K562 (cell line): ENCODE measurements around the gene MAGI3. TPM values are rescaled to one million over a fixed set of nuclear protein-coding genes. Genes with fewer than 3 reads are reported as not detected.

Experiments
- FOXK1 ChIP-seq: sonication (generic); formaldehyde crosslinking; IDR thresholded peaks from 2 replicates; pipeline ENCODE4 v1.8.0; 2022; ENCODE audit warnings: missing genetic modification reagents, mild to moderate bottlenecking, borderline replicate concordance
- FUS ChIP-seq: fragments of 200-400 bp; formaldehyde crosslinking; optimal IDR thresholded peaks from 2 replicates; pipeline ENCODE3; 2017; ENCODE audit warnings: low read depth, low read length
- KLF13 ChIP-seq: fragments of 450-650 bp; IDR thresholded peaks from 2 replicates; pipeline ENCODE4 v1.6.1; 2016; ENCODE audit warnings: missing genetic modification characterization, low read depth, mild to moderate bottlenecking, missing compliant biosample characterization, moderate library complexity, borderline replicate concordance
- MAFF ChIP-seq: IDR thresholded peaks from 2 replicates; pipeline ENCODE4 v1.6.1; 2012; ENCODE audit warnings: low read length, improper control_type of control experiment
- MEIS2 ChIP-seq: fragments of 450-650 bp; IDR thresholded peaks from 2 replicates; pipeline ENCODE4 v1.6.1; 2014; ENCODE audit warnings: mild to moderate bottlenecking; ENCODE audit not compliant: partially characterized antibody
- NEUROD1 ChIP-seq: fragments of 150-350 bp; IDR thresholded peaks from 2 replicates; pipeline ENCODE4 v1.6.1; 2014; ENCODE audit warnings: borderline replicate concordance, low read length, low read depth; ENCODE audit not compliant: partially characterized antibody
- PHF8 ChIP-seq: fragments of 200-600 bp; sonication (generic); IDR thresholded peaks from 2 replicates; pipeline ENCODE4 v1.6.1; 2012; ENCODE audit warnings: mixed run types, mild to moderate bottlenecking, inconsistent platforms, low read length, moderate library complexity, borderline replicate concordance
- PPARD ChIP-seq: fragments of 250-450 bp; sonication (Bioruptor Pico); IDR thresholded peaks from 2 replicates; pipeline ENCODE4 v1.8.0; 2022; ENCODE audit warnings: inconsistent platforms, mild to moderate bottlenecking, moderate library complexity
- RUNX1 ChIP-seq: sonication (generic); IDR thresholded peaks from 2 replicates; pipeline ENCODE4 v1.6.1; 2016; ENCODE audit warnings: antibody characterized with exemption, low read depth
- SP1 ChIP-seq: sonication (generic); formaldehyde crosslinking; IDR thresholded peaks from 2 replicates; pipeline ENCODE4 v1.8.1; 2022; ENCODE audit warnings: mild to moderate bottlenecking, missing genetic modification reagents
- SRSF3 ChIP-seq: fragments of 200-400 bp; formaldehyde crosslinking; IDR thresholded peaks from 2 replicates; pipeline ENCODE4 v1.6.1; 2016; ENCODE audit warnings: mild to moderate bottlenecking, low read length, moderate library complexity; ENCODE audit not compliant: insufficient read depth
- TAF15 ChIP-seq: fragments of 200-400 bp; formaldehyde crosslinking; IDR thresholded peaks from 2 replicates; pipeline ENCODE4 v1.6.1; 2017; ENCODE audit warnings: mild to moderate bottlenecking, low read depth, low read length, moderate library complexity
- ZFP36 ChIP-seq: fragments of 150-350 bp; IDR thresholded peaks from 2 replicates; pipeline ENCODE4 v1.6.1; 2018; ENCODE audit warnings: low read length, low read depth; ENCODE audit not compliant: partially characterized antibody
- ZNF12 ChIP-seq: sonication (generic); formaldehyde crosslinking; IDR thresholded peaks from 2 replicates; pipeline ENCODE4 v1.4.0; 2020; ENCODE audit warnings: mild to moderate bottlenecking, missing genetic modification reagents
- ZNF121 ChIP-seq: sonication (generic); formaldehyde crosslinking; conservative IDR thresholded peaks from 2 replicates; pipeline ENCODE4 v1.8.0; 2022; ENCODE audit warnings: missing genetic modification reagents
- ZNF75A ChIP-seq: fragments of 450-650 bp; formaldehyde crosslinking; IDR thresholded peaks from 2 replicates; pipeline ENCODE4 v1.4.0; 2020; ENCODE audit warnings: mild to moderate bottlenecking
- polyA plus RNA-seq, 8 experiments: library from polyadenylated mRNA; depleted of rRNA in 4 of 8; stranded (reverse) in 5 of 8; unstranded in 3 of 8; fragments of >200 nt; fragmentation: Nextera tagmentation in 2 of 8; fragmentation: Illumina TruSeq in 1 of 8; extraction: Ambion mirVana in 2 of 8; extraction: Trizol in 1 of 8; gene quantifications; 2 replicates each; pipeline versions ENCODE4 v1.2.1 to v1.2.3, GENCODE V29; 2011 to 2014; ENCODE audit warnings: inconsistent platforms in 1 of 8, missing spikeins in 1 of 8
- total RNA-seq, 7 experiments: library from RNA; depleted of rRNA in 6 of 7; stranded (reverse); fragments of >200 nt in 6 of 7; fragmentation: Illumina TruSeq in 2 of 7; extraction: Trizol in 2 of 7; gene quantifications; 2 replicates each; pipeline versions ENCODE4 v1.2.1 to v1.2.3, GENCODE V29; 2011 to 2021; ENCODE audit warnings: low replicate concordance in 1 of 7
- TF ChIP-seq, protein P1 (sequence below): fragments of 200-800 bp; sonication (Bioruptor generic); IDR thresholded peaks from 2 replicates; pipeline ENCODE4 v1.6.1; 2017; ENCODE audit warnings: missing genetic modification characterization, missing compliant biosample characterization
- TF ChIP-seq, protein P2 (sequence below): fragments of 450-650 bp; IDR thresholded peaks from 2 replicates; pipeline ENCODE4 v1.6.1; 2016; ENCODE audit warnings: low read depth, mild to moderate bottlenecking, moderate library complexity
- TF ChIP-seq, protein P3 (sequence below): IDR thresholded peaks from 3 replicates; pipeline ENCODE4 v1.6.1; 2011; ENCODE audit warnings: borderline replicate concordance, mild to moderate bottlenecking; ENCODE audit not compliant: insufficient read length, insufficient read depth
- TF ChIP-seq, protein P4 (sequence below): fragments of 450-650 bp; formaldehyde crosslinking; IDR thresholded peaks from 2 replicates; pipeline ENCODE4 v1.4.0; 2022; ENCODE audit warnings: missing genetic modification characterization
- TF ChIP-seq, protein P5 (sequence below): fragments of 450-650 bp; IDR thresholded peaks from 2 replicates; pipeline ENCODE4 v1.7.0; 2016; ENCODE audit warnings: borderline replicate concordance

MAGI3 gene
- total and polyA plus RNA-seq, 9 of the 15 experiments (the other 6 are each of a cell fraction or from before 2014, with no cell fraction given): 1.0 to 8.6 (median 5.5) TPM

DNA sequence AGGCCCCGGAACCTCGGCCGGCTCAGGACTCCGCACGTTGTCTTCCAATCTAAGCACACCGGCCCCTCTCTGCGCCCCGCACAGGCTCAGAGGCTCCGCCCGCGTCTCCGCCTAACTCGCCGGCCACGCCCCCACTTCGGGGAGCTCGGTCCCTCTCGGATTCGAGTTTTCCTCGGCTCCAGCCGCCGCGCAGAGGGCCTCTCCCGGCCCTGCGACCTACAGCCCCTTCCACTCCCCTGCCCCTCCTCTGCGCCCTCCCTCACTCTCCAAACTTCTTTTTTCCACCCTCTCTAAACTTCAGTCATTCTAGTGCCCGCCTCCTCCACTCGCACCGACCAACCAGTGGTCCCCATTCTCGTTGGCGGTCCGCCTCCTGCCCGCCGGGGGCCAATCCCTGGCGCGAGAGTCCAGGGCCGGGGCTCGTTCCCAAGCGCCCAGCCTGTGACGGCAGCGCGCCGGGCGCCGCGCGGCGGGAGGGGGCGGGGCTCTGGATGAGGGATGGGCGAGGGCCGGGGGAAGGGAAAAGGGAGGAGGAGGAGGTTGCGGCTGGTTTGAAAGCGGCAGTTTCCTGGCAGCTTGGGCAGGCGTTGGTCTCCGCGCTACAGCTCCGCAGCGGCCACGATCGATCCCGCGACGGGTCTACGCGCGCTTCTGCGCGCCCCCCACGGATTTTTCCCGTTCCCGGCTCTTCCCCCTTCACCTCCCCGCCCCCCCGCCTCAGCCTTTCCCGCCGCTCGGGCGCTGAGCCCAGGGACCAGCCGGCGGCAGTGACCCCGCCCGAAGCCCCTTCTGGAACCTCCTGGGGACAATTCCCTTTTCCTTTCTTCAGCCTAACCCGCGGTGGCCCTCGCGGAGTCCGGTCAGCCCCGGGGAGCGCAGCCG is at the start of gene MAGI3 (continued):
- TF ChIP-seq ZNF12 (CRISPR knock-in tag) (peak; percentile 54; the same call in 1 of the 2 replicates), FOXK1 (no peak), ZNF121 (no peak), MEIS2 (peak; percentile 38), MAFF (no peak), ZFP36 (no peak), FUS (no peak), RUNX1 (no peak), SP1 (CRISPR knock-in tag) (peak; percentile 97), ZNF75A (CRISPR knock-in tag) (no peak), PHF8 (peak; percentile 70; the same call in 1 of the 2 replicates), KLF13 (tag) (peak; percentile 25; the same call in 1 of the 2 replicates), TAF15 (no peak), SRSF3 (no peak), PPARD (CRISPR knock-in tag) (no peak), NEUROD1 (peak; percentile 94)
- TF ChIP-seq, protein P1, sequence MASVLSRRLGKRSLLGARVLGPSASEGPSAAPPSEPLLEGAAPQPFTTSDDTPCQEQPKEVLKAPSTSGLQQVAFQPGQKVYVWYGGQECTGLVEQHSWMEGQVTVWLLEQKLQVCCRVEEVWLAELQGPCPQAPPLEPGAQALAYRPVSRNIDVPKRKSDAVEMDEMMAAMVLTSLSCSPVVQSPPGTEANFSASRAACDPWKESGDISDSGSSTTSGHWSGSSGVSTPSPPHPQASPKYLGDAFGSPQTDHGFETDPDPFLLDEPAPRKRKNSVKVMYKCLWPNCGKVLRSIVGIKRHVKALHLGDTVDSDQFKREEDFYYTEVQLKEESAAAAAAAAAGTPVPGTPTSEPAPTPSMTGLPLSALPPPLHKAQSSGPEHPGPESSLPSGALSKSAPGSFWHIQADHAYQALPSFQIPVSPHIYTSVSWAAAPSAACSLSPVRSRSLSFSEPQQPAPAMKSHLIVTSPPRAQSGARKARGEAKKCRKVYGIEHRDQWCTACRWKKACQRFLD (CRISPR knock-in tag): no peak
- TF ChIP-seq, protein P2, sequence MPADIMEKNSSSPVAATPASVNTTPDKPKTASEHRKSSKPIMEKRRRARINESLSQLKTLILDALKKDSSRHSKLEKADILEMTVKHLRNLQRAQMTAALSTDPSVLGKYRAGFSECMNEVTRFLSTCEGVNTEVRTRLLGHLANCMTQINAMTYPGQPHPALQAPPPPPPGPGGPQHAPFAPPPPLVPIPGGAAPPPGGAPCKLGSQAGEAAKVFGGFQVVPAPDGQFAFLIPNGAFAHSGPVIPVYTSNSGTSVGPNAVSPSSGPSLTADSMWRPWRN: no peak
- TF ChIP-seq, protein P3, sequence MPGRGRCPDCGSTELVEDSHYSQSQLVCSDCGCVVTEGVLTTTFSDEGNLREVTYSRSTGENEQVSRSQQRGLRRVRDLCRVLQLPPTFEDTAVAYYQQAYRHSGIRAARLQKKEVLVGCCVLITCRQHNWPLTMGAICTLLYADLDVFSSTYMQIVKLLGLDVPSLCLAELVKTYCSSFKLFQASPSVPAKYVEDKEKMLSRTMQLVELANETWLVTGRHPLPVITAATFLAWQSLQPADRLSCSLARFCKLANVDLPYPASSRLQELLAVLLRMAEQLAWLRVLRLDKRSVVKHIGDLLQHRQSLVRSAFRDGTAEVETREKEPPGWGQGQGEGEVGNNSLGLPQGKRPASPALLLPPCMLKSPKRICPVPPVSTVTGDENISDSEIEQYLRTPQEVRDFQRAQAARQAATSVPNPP: no peak
- TF ChIP-seq, protein P4, sequence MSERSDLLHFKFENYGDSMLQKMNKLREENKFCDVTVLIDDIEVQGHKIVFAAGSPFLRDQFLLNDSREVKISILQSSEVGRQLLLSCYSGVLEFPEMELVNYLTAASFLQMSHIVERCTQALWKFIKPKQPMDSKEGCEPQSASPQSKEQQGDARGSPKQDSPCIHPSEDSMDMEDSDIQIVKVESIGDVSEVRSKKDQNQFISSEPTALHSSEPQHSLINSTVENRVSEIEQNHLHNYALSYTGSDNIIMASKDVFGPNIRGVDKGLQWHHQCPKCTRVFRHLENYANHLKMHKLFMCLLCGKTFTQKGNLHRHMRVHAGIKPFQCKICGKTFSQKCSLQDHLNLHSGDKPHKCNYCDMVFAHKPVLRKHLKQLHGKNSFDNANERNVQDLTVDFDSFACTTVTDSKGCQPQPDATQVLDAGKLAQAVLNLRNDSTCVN (CRISPR knock-in tag): no peak
- TF ChIP-seq, protein P5, sequence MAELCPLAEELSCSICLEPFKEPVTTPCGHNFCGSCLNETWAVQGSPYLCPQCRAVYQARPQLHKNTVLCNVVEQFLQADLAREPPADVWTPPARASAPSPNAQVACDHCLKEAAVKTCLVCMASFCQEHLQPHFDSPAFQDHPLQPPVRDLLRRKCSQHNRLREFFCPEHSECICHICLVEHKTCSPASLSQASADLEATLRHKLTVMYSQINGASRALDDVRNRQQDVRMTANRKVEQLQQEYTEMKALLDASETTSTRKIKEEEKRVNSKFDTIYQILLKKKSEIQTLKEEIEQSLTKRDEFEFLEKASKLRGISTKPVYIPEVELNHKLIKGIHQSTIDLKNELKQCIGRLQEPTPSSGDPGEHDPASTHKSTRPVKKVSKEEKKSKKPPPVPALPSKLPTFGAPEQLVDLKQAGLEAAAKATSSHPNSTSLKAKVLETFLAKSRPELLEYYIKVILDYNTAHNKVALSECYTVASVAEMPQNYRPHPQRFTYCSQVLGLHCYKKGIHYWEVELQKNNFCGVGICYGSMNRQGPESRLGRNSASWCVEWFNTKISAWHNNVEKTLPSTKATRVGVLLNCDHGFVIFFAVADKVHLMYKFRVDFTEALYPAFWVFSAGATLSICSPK: no peak
